Activated CD4-positive, alpha-beta T cell treated with anti-CD3 and anti-CD28 coated beads, Interleukin-2, amount 50 U/mL, for 48 hours (primary cell): ENCODE results near the gene MACROD1.

Experiments used
- DNase-seq, 2 experiments: peaks; one replicate each; pipeline ENCODE4 v3.0.0-alpha.2; 2020

MACROD1 gene

GRCh38 chr11:64089493-64089892 lies 76.4 kb downstream of the MACROD1 start:
- no peak for DNase-seq

- DNase-seq = no peak
Measured at GRCh38 chr11:64089027-64089360, 76.9 kb downstream of the MACROD1 start.

- peak in 1 of 2 experiments; percentile 10 for DNase-seq
Measured at GRCh38 chr11:64088162-64089026, 77.5 kb downstream of the MACROD1 start.

- DNase-seq = no peak
Measured at GRCh38 chr11:64086258-64087123, 79.4 kb downstream of the MACROD1 start.

GRCh38 chr11:64085906-64086257 lies 80.0 kb downstream of the MACROD1 start:
- DNase-seq = no peak

GRCh38 chr11:64084951-64085710 lies 80.8 kb downstream of the MACROD1 start:
- no peak for DNase-seq

- no peak for DNase-seq
Measured at GRCh38 chr11:64084146-64084950, 81.6 kb downstream of the MACROD1 start.

GRCh38 chr11:64083398-64084080 lies 82.4 kb downstream of the MACROD1 start:
- no peak for DNase-seq

GRCh38 chr11:64081745-64082442 lies 84.0 kb downstream of the MACROD1 start:
- DNase-seq = no peak

- DNase-seq = no peak
Measured at GRCh38 chr11:64080390-64080789, 85.5 kb downstream of the MACROD1 start.

GRCh38 chr11:64078905-64079304 lies 87.0 kb downstream of the MACROD1 start:
- no peak for DNase-seq

- no peak for DNase-seq
Measured at GRCh38 chr11:64078284-64078683, 87.6 kb downstream of the MACROD1 start.

- no peak for DNase-seq
Measured at GRCh38 chr11:64077607-64078006, 88.3 kb downstream of the MACROD1 start.

- no peak for DNase-seq
Measured at GRCh38 chr11:64076758-64077157, 89.2 kb downstream of the MACROD1 start.

GRCh38 chr11:64074239-64074638 lies 91.7 kb downstream of the MACROD1 start:
- DNase-seq = peak; percentile 24 to 34

GRCh38 chr11:64073542-64073941 lies 92.4 kb downstream of the MACROD1 start:
- DNase-seq = no peak

GRCh38 chr11:64072871-64073270 lies 93.0 kb downstream of the MACROD1 start:
- no peak for DNase-seq

GRCh38 chr11:64072403-64072802 lies 93.5 kb downstream of the MACROD1 start:
- DNase-seq = no peak

GRCh38 chr11:64071849-64072248 lies 94.1 kb downstream of the MACROD1 start:
- DNase-seq = no peak

- no peak for DNase-seq
Measured at GRCh38 chr11:64070314-64070681, 95.6 kb downstream of the MACROD1 start.
